HepG2 (cell line): ENCODE data around the gene RCAN2. TPM values are rescaled to one million over a fixed set of nuclear protein-coding genes. Genes with fewer than 3 reads are reported as not detected.

Experiments used
- ATAC-seq: fragments of 200-7000 bp; cut with Tn5 transposase; 3 replicates; pipeline ENCODE4 v1.9.1; 2020; ENCODE audit warnings: mild to moderate bottlenecking, moderate library complexity
- BruUV-seq: library from RNA; stranded (reverse); fragments of 400-500 nt; replicated peaks from 2 replicates; lab custom pipeline; 2021; lab: Mats Ljungman, UMichigan
- CTCF ChIA-PET: fragments of 300-600 bp; formaldehyde crosslinking; extraction: SDS; loops from one replicate; lab custom pipeline; 2021; ENCODE audit warnings: low total read pairs, inconsistent platforms, low intra/inter-chr PET ratio; lab: Yijun Ruan, JAX
- POLR2A ChIA-PET: fragments of 350-600 bp; sonication (Branson Sonifier 250); formaldehyde crosslinking; loops from one replicate; lab custom pipeline; 2020; ENCODE audit warnings: antibody characterized with exemption, inconsistent platforms; lab: Yijun Ruan, JAX
- DNase-seq: peaks from one replicate; pipeline ENCODE4 v3.0.0-alpha.2; 2015; ENCODE audit warnings: low spot score
- FAIRE-seq: peaks from 3 replicates; lab custom pipeline; 2011; peaks lifted over from hg19 to GRCh38; lab: Jason Lieb, UNC
- H2AFZ ChIP-seq: one replicate; pipeline ENCODE4 v1.6.1; 2011; ENCODE audit warnings: low read length, inconsistent platforms
- H3K27ac ChIP-seq: fragments of 300-600 bp; 3 replicates; pipeline ENCODE4 v1.8.0; 2011; ENCODE audit warnings: mixed run types, mild to moderate bottlenecking, mixed read lengths, low read length, inconsistent platforms; ENCODE audit not compliant: insufficient read depth; ENCODE audit errors: extremely low read length
- H3K27me3 ChIP-seq, 2 experiments: fragments of 200-600 bp in 1 of 2; 2 replicates in 1 of 2; 3 replicates in 1 of 2; pipeline versions ENCODE4 v1.6.0 to v1.8.0; 2011; ENCODE audit warnings: low read length in 2 of 2, mild to moderate bottlenecking in 2 of 2, moderate library complexity in 2 of 2, inconsistent platforms in 1 of 2; ENCODE audit not compliant: insufficient read depth in 2 of 2, control insufficient read depth in 1 of 2
- H3K36me3 ChIP-seq, 2 experiments: fragments of 200-600 bp in 1 of 2; replicated peaks in 1 of 2; 2 replicates in 1 of 2; 3 replicates in 1 of 2; pipeline versions ENCODE4 v1.5.1 to v1.8.0; 2011; ENCODE audit warnings: low read length in 2 of 2, inconsistent platforms in 1 of 2; ENCODE audit not compliant: insufficient read depth in 2 of 2, control insufficient read depth in 1 of 2
- H3K4me1 ChIP-seq: 2 replicates; pipeline ENCODE4 v1.5.1; 2012; ENCODE audit warnings: low read length, inconsistent platforms; ENCODE audit not compliant: insufficient read depth
- H3K4me2 ChIP-seq: 2 replicates; pipeline ENCODE4 v1.6.0; 2011; ENCODE audit warnings: low read depth, low read length, inconsistent platforms
- H3K4me3 ChIP-seq, 3 experiments: fragments of 200-600 bp in 1 of 3; sonication (generic), shearing (Covaris generic) in 1 of 3; replicated peaks in 1 of 3; 2 replicates each; pipeline ENCODE4 v1.5.1; 2011 to 2016; ENCODE audit warnings: low read length in 3 of 3, inconsistent platforms in 2 of 3, low read depth in 2 of 3, mild to moderate bottlenecking in 2 of 3, control low read depth in 1 of 3, mixed read lengths in 1 of 3; ENCODE audit not compliant: insufficient read depth in 1 of 3
- H3K79me2 ChIP-seq: one replicate; pipeline ENCODE4 v1.6.1; 2011; ENCODE audit warnings: low read length, inconsistent platforms; ENCODE audit not compliant: insufficient read depth
- H3K9ac ChIP-seq: 2 replicates; pipeline ENCODE4 v1.6.0; 2011; ENCODE audit warnings: mild to moderate bottlenecking, low read depth, low read length, inconsistent platforms; ENCODE audit not compliant: insufficient read depth
- H3K9me3 ChIP-seq: 2 replicates; pipeline ENCODE4 v1.5.1; 2012; ENCODE audit warnings: mild to moderate bottlenecking, low read length
- H4K20me1 ChIP-seq: 2 replicates; pipeline ENCODE4 v1.6.0; 2011; ENCODE audit warnings: inconsistent platforms, mild to moderate bottlenecking, low read length, moderate library complexity; ENCODE audit not compliant: insufficient read depth
- ADNP ChIP-seq: sonication (generic); formaldehyde crosslinking; IDR thresholded peaks from 2 replicates; pipeline ENCODE4 v1.4.0; 2020; ENCODE audit warnings: missing genetic modification reagents
- ESRRA ChIP-seq: sonication (generic); formaldehyde crosslinking; IDR thresholded peaks from 2 replicates; pipeline ENCODE4 v1.5.1; 2020; ENCODE audit warnings: mild to moderate bottlenecking, low read depth, missing genetic modification reagents
- HMGA1 ChIP-seq: sonication (generic); formaldehyde crosslinking; conservative IDR thresholded peaks from 2 replicates; pipeline ENCODE4 v1.4.0; 2020; ENCODE audit warnings: missing genetic modification reagents
- HOXA5 ChIP-seq: sonication (generic); formaldehyde crosslinking; IDR thresholded peaks from 2 replicates; pipeline ENCODE4 v1.4.0; 2020; ENCODE audit warnings: missing genetic modification reagents
- ISL2 ChIP-seq: sonication (generic); formaldehyde crosslinking; IDR thresholded peaks from 2 replicates; pipeline ENCODE4 v1.5.0; 2020; ENCODE audit warnings: missing genetic modification reagents
- MEF2D ChIP-seq: sonication (generic); formaldehyde crosslinking; IDR thresholded peaks from 2 replicates; pipeline ENCODE4 v1.5.1; 2020; ENCODE audit warnings: mild to moderate bottlenecking, missing genetic modification reagents
- NRL ChIP-seq: sonication (generic); formaldehyde crosslinking; IDR thresholded peaks from 2 replicates; pipeline ENCODE4 v1.5.0; 2020; ENCODE audit warnings: missing genetic modification reagents, mild to moderate bottlenecking, moderate library complexity, borderline replicate concordance
- PHF5A ChIP-seq: IDR thresholded peaks from one replicate; pipeline ENCODE4 v1.6.1; 2018; ENCODE audit warnings: low read depth, missing genetic modification reagents; ENCODE audit not compliant: unreplicated experiment
- PPARG ChIP-seq: conservative IDR thresholded peaks from 2 replicates; pipeline ENCODE4 v1.6.1; 2016; ENCODE audit warnings: missing biosample characterization, missing genetic modification reagents
- SMC3 ChIP-seq: IDR thresholded peaks from 2 replicates; pipeline ENCODE4 v1.6.1; 2011; ENCODE audit warnings: low read length, improper control_type of control experiment
- TOPORS ChIP-seq: sonication (generic); formaldehyde crosslinking; IDR thresholded peaks from 2 replicates; pipeline ENCODE4 v1.8.0; 2023; ENCODE audit warnings: mild to moderate bottlenecking, missing genetic modification reagents
- ZKSCAN8 ChIP-seq: IDR thresholded peaks from 2 replicates; pipeline ENCODE4 v1.6.1; 2016; ENCODE audit warnings: borderline replicate concordance, missing genetic modification reagents, missing compliant biosample characterization
- ZMYM2 ChIP-seq: sonication (generic); formaldehyde crosslinking; IDR thresholded peaks from 2 replicates; pipeline ENCODE4 v1.8.0; 2022; ENCODE audit warnings: mild to moderate bottlenecking, missing genetic modification reagents
- ZNF296 ChIP-seq: sonication (generic); formaldehyde crosslinking; conservative IDR thresholded peaks from 2 replicates; pipeline ENCODE4 v1.5.0; 2020; ENCODE audit warnings: mild to moderate bottlenecking, missing genetic modification reagents
- ZNF430 ChIP-seq: sonication (generic); formaldehyde crosslinking; IDR thresholded peaks from 2 replicates; pipeline ENCODE4 v1.9.0; 2021; ENCODE audit warnings: mild to moderate bottlenecking, missing genetic modification reagents
- ZNF496 ChIP-seq: sonication (generic); formaldehyde crosslinking; IDR thresholded peaks from 2 replicates; pipeline ENCODE4 v1.8.1; 2023; ENCODE audit warnings: mild to moderate bottlenecking, moderate library complexity, missing genetic modification reagents; ENCODE audit not compliant: insufficient replicate concordance
- ZNF574 ChIP-seq: sonication (generic); formaldehyde crosslinking; IDR thresholded peaks from 2 replicates; pipeline ENCODE4 v1.4.0; 2020; ENCODE audit warnings: missing genetic modification reagents
- ZNF747 ChIP-seq: sonication (generic); formaldehyde crosslinking; IDR thresholded peaks from 2 replicates; pipeline ENCODE4 v1.8.1; 2023; ENCODE audit warnings: missing genetic modification reagents, mild to moderate bottlenecking, borderline replicate concordance
- ZNF75D ChIP-seq: sonication (generic); formaldehyde crosslinking; IDR thresholded peaks from 2 replicates; pipeline ENCODE4 v1.8.1; 2023; ENCODE audit warnings: missing genetic modification reagents, mild to moderate bottlenecking, borderline replicate concordance
- whole genome bisulfite sequencing: methylation state at CpG from one replicate; pipeline ENCODE4 v1.1.6; 2017; ENCODE audit warnings: low lambda C conversion rate; 5-methylcytosine and 5-hydroxymethylcytosine counted together
- in situ Hi-C: cut with HindIII; loops from 2 replicates; pipeline ENCODE4 v1.10.0; 2017; ENCODE audit warnings: low pct_unique_long_range_greater_than_20kb; ENCODE audit not compliant: extremely low pct_ligation_motif_present
- intact Hi-C: fragments of 100-400 bp; cut with micrococcal nuclease; formaldehyde crosslinking; loops from one replicate; pipeline ENCODE4 v1.10.0; 2022; ENCODE audit not compliant: unreplicated experiment
- polyA plus RNA-seq, 8 experiments: library from polyadenylated mRNA; depleted of rRNA in 3 of 8; stranded (reverse) in 7 of 8; unstranded in 1 of 8; fragments of >200 nt; fragmentation: Illumina TruSeq in 4 of 8; extraction: Trizol in 4 of 8; gene quantifications; 2 replicates each; pipeline versions ENCODE4 v1.2.1 to v1.2.3, GENCODE V29; 2011 to 2016; ENCODE audit warnings: low read depth in 4 of 8, missing spikeins in 1 of 8, mixed read lengths in 1 of 8; ENCODE audit not compliant: insufficient read depth in 1 of 8
- total RNA-seq, 5 experiments: library from RNA; depleted of rRNA; stranded (reverse); fragments of >200 nt; fragmentation: Illumina TruSeq; extraction: Trizol; gene quantifications; 2 replicates each; pipeline ENCODE4 v1.2.3, GENCODE V29; 2016; ENCODE audit warnings: low read depth in 1 of 5
- TF ChIP-seq, protein P1 (sequence below): sonication (generic); formaldehyde crosslinking; IDR thresholded peaks from 2 replicates; pipeline ENCODE4 v1.5.1; 2020; ENCODE audit warnings: missing genetic modification reagents, mild to moderate bottlenecking, borderline replicate concordance

Gene RCAN2
- total and polyA plus RNA-seq, 2 of the 13 experiments (the other 11 are each of a cell fraction or from before 2014, with no cell fraction given) = not detected

- no peak for TF ChIP-seq ISL2 (CRISPR knock-in tag)
- no peak for TF ChIP-seq ZNF430 (CRISPR knock-in tag)
- TF ChIP-seq TOPORS (CRISPR knock-in tag) = no peak
- TF ChIP-seq SMC3 = no peak
- TF ChIP-seq HMGA1 (CRISPR knock-in tag) = no peak
- TF ChIP-seq ZKSCAN8 = no peak
- no peak for TF ChIP-seq ZMYM2 (CRISPR knock-in tag)
- no peak for TF ChIP-seq ZNF496 (CRISPR knock-in tag)
- no peak for TF ChIP-seq NRL (CRISPR knock-in tag)
- TF ChIP-seq ZNF747 (CRISPR knock-in tag) = no peak
- TF ChIP-seq MEF2D = no peak
- TF ChIP-seq, protein P1, sequence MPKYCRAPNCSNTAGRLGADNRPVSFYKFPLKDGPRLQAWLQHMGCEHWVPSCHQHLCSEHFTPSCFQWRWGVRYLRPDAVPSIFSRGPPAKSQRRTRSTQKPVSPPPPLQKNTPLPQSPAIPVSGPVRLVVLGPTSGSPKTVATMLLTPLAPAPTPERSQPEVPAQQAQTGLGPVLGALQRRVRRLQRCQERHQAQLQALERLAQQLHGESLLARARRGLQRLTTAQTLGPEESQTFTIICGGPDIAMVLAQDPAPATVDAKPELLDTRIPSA (CRISPR knock-in tag) = no peak
- TF ChIP-seq HOXA5 = no peak
- no peak for TF ChIP-seq ESRRA (CRISPR knock-in tag)
- no peak for TF ChIP-seq ZNF574 (CRISPR knock-in tag)
- TF ChIP-seq PHF5A (CRISPR knock-in tag) = no peak
- no peak for TF ChIP-seq PPARG (CRISPR knock-in tag)
- no peak for TF ChIP-seq ZNF296 (CRISPR knock-in tag)
- no peak for TF ChIP-seq ADNP
- no peak for TF ChIP-seq ZNF75D (CRISPR knock-in tag)
- Histone ChIP-seq H2AFZ (no peak overlapping the region), H3K79me2 (no peaks in the 10 kb centered on the region), H3K4me3 (no peak overlapping the region), H4K20me1 (no peaks in the 10 kb centered on the region), H3K9ac (no peak overlapping the region), H3K9me3 (peaks cover 7% of the 10 kb centered on the region), H3K4me1 (no peaks in the 10 kb centered on the region), H3K36me3 (no peaks in the 10 kb centered on the region), H3K27ac (no peak overlapping the region), H3K27me3 (no peaks in the 10 kb centered on the region), H3K4me2 (no peak overlapping the region)
- DNase-seq (no peak), ATAC-seq (no peak), FAIRE-seq (no peak)
- WGBS = 9% methylated on average over 3 of the region's 3 CpGs
- BruUV-seq = no TSS peak
- intact Hi-C loops = no loop called here
- in situ Hi-C loops = no loop called here
- ChIA-PET POLR2A (no interaction called here), CTCF (no interaction called here)
Measured at GRCh38 chr6:46234700-46235099, 256.5 kb downstream of the RCAN2 start.
